NCI-H2227 (cell line): ENCODE measurements around the gene COL8A2.
"Not testable (repeated sequence)": the region's sequence is repeated elsewhere in the genome, so short reads cannot be mapped to it uniquely, and the experiment has no call there.

Source experiments
- DNase-seq: peaks from one replicate; lab custom pipeline; 2025; ENCODE audit not compliant: unreplicated experiment; lab: John Stamatoyannopoulos, UW

Gene COL8A2

DNA sequence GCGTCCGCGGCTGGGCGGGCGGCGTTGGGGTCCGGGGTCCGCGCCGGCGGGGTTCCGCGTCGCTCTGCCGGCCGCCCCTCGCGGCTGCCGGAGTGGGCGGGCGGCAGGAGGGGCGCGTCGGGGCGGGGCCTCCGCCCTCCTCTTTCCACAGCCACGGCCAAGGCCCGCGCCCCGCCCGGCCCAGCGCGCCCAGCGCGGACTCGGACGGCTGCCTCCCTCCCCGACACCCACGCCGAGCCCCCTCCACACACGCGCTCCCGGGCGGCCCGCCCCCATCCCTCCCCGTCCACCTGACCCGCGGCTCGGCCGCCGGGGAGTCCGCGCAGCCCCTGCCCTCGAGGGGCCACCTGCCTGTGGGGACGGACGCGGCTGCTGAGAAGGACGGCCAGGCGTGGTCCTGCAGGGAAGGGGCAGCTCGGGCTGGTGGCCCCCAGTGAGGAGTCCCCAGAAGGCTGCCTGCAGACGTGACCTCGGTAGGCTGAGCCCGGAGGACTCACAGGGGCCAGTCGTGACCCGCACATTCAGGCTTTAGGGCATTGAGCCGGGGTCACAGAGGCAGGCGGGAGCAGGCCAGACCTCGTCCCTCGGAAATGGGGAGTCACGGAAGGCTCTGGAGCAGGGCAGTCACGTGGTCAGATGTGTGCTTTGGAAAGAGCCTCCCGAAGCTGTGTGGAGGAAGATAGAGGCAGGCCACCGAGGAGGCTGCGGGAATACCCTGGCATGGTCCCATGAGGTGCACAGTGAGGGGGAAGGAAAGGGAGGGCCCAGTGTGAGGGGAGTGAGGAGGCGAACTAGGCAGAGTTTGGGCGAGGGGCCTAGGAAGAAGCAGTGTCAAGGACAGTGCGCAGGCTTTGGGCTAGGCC, at the start of gene COL8A2:
Gene COL8A2 (minus strand): TSS at position 94 of the 863 bp plus-strand sequence. CDS start 24,980 bp downstream, outside the sequence.
- DNase-seq = no peak

GRCh38 chr1:36174713-36175112, 49.7 kb upstream of the COL8A2 start:
- no peak for DNase-seq

GRCh38 chr1:36172983-36173382, 48.0 kb upstream of the COL8A2 start:
- no peak for DNase-seq

GRCh38 chr1:36172017-36172747, 47.2 kb upstream of the COL8A2 start:
- DNase-seq = no peak

GRCh38 chr1:36170643-36171412, 45.8 kb upstream of the COL8A2 start:
- DNase-seq = no peak

GRCh38 chr1:36168514-36168913, 43.5 kb upstream of the COL8A2 start:
- no peak for DNase-seq

GRCh38 chr1:36166938-36167905, 42.2 kb upstream of the COL8A2 start:
- DNase-seq = no peak

DNA sequence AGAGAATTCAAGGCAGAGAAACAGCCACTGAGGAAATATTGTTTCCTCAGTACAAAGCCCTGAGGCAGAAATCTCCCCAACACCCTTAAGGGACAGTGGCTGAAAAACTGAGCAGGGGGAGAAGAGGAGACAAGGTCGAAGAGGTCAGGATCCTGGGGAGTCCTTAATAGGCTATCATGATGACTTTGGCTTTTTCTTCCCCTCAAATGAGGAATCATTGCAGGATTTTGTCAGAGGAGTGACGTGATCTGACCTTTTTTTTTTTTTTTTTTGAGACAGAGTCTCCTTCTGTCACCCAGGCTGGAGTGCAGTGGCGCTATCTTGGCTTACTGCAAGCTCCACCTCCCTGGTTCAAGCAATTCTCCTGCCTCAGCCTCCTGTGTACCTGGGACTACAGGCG, 41.1 kb upstream of the COL8A2 start:
- no peak for DNase-seq

- no peak for DNase-seq
Observed at GRCh38 chr1:36165145-36165544, 40.1 kb upstream of the COL8A2 start.

DNA sequence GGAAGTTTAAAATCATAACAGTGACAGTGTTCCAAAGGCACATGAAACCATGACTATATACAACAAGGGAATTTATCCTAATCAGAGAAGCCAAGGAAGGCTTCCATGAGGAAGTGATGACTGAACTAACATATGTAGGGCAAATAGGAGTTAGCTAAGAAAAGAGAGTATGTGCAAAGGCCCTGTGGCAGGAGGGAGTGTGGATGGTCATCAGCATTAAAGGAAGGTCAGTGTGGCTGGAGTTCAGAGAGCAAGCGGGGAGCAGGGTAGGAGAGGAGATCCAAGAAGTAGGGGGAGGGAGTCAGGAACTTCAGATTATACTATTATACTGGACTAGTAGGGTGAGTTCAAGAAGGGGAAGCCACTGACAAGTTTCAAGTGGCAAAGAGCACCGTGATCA, 39.3 kb upstream of the COL8A2 start:
- DNase-seq = no peak

DNA sequence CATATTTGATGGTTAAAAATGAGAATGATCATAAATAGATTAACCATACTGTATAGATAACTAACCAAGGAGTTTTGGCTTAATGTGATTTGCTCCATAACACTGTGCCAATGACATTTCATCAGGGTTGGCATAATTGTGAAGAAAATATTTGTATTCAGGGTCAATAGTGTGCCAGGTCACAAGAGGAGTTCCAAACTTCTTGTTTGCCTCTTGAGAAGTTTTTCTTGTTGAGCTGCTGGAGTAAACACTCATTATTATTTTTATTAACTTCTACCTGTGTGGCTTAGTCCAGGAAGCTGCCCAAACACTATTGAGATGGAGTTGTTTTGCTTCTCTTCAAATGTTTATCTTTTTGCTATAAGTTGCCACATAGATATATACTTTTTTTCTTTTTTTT, 38.4 kb upstream of the COL8A2 start:
- DNase-seq = no peak

GRCh38 chr1:36162680-36163239, 37.7 kb upstream of the COL8A2 start:
- DNase-seq = no peak

- DNase-seq = no peak
Observed at GRCh38 chr1:36161641-36162531, 36.9 kb upstream of the COL8A2 start.

- DNase-seq = peak; percentile 37
Observed at GRCh38 chr1:36160949-36161485, 36.0 kb upstream of the COL8A2 start.

DNA sequence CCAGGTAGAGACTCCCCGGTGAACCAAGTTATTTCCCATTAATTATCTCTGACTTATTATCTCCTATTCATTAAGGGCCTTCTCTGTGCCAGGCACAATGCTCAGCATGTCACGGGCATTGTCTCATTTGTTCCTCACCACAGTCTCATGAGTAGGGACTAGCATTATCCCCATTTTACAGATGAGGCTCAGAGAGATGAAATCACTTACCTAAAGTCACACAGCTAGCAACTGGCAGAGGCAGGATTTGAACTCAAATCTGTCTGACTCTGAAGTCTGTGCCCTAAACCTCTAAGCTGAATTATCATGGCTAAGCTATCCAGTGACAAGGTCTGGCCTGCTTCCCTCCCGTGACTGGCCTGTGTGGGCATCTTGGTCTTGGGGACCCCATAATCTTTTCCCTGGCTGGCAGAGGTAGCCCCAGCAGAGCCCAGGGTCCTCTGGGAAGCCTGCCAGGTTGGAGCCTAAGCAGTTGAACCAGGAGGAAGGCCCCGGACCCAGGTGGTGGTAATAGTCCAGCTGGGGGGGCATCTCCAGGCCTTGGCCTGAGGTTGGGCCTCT, 35.4 kb upstream of the COL8A2 start:
- no peak for DNase-seq

GRCh38 chr1:36159614-36160387, 34.8 kb upstream of the COL8A2 start:
- no peak for DNase-seq

DNA sequence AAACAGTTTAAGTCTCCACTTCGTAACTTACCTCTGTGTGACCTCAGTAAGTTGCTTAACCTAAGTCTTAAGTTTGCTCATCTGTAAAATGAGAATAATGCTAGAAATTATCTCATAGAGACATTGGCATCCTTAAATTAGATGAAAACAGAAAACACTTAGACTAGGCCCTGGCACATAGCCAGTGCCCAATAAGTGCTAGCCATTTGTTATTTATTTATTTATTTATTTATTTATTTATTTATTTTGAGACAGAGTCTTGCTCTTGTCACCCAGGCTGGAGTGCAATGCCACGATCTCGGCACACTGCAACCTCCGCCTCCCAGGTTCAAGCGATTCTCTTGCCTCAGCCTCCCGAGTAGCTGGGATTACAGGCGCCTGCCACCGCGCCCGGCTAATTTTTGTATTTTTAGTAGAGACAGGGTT, 33.8 kb upstream of the COL8A2 start:
- not testable (repeated sequence) for DNase-seq
